Measurements from ENCODE around the gene ELK4. TPM values are rescaled to one million over a fixed set of nuclear protein-coding genes. Genes with fewer than 3 reads are reported as not detected.

ELK4 gene
- polyA plus RNA-seq, 1 donor (not counting 4 experiments of a cell fraction or from before 2014, with no cell fraction given) = 8.6 TPM

- no peak for DNase-seq (ENCODE audit: low read depth, low spot score)
- Histone ChIP-seq H3K9me1 (ENCODE audit: control insufficient read depth, extremely low read depth, insufficient read depth, low read length) (no peaks in the 10 kb centered on the region), H3K9ac (ENCODE audit: control insufficient read depth, extremely low read depth, insufficient read depth, low read length) (no peak overlapping the region), H2AFZ (ENCODE audit: control insufficient read depth, low read length) (no peak overlapping the region), H3K4me2 (ENCODE audit: control insufficient read depth, extremely low read depth, insufficient read depth, low read depth, low read length) (no peak overlapping the region), H4K20me1 (ENCODE audit: control insufficient read depth, extremely low read depth, insufficient read depth, low read length) (no peaks in the 10 kb centered on the region), H3K4me3 (ENCODE audit: control insufficient read depth in 2 of 3, extremely low read depth in 1 of 3, insufficient read depth in 2 of 3, low read depth in 1 of 3, low read length in 3 of 3) (no peak overlapping the region), H3K79me2 (ENCODE audit: control insufficient read depth, insufficient read depth, low read length) (peaks cover 6% of the 10 kb centered on the region), H3K4me1 (ENCODE audit: control insufficient read depth, extremely low read depth, insufficient read depth, low read length) (peaks cover 7% of the 10 kb centered on the region), H3K27ac (ENCODE audit: control insufficient read depth, insufficient read depth, low read length) (no peak overlapping the region), H3K36me3 (ENCODE audit: control insufficient read depth in 2 of 2, extremely low read depth in 1 of 2, insufficient read depth in 2 of 2, low read length in 2 of 2) (peaks cover 6 to 8% of the 10 kb centered on the region in 2 experiments), H3K27me3 (ENCODE audit: control insufficient read depth, extremely low read depth, insufficient read depth, low read length) (no peaks in the 10 kb centered on the region), H3K9me3 (ENCODE audit: control insufficient read depth, low read depth, low read length) (no peaks in the 10 kb centered on the region)
- dilution Hi-C loops (cut with MboI; ENCODE audit: extremely low pct_ligation_motif_present, low sequenced_read_pairs) = no loop called here
- TF ChIP-seq CTCF (optimal IDR thresholded peaks at IDR 0.05 in 1 of 3, IDR thresholded peaks at IDR 0.05 in 1 of 3, conservative IDR thresholded peaks at IDR 0.05 in 1 of 3; ENCODE audit: extremely low read depth in 1 of 3, insufficient read depth in 2 of 3, low read length in 3 of 3) = no peak
- no peak for TF ChIP-seq EZH2 (IDR thresholded peaks at IDR 0.05; ENCODE audit: low read length)
- FAIRE-seq = no peak
Observed at GRCh38 chr1:205619376-205619775, 12.4 kb downstream of the ELK4 start.

DNA sequence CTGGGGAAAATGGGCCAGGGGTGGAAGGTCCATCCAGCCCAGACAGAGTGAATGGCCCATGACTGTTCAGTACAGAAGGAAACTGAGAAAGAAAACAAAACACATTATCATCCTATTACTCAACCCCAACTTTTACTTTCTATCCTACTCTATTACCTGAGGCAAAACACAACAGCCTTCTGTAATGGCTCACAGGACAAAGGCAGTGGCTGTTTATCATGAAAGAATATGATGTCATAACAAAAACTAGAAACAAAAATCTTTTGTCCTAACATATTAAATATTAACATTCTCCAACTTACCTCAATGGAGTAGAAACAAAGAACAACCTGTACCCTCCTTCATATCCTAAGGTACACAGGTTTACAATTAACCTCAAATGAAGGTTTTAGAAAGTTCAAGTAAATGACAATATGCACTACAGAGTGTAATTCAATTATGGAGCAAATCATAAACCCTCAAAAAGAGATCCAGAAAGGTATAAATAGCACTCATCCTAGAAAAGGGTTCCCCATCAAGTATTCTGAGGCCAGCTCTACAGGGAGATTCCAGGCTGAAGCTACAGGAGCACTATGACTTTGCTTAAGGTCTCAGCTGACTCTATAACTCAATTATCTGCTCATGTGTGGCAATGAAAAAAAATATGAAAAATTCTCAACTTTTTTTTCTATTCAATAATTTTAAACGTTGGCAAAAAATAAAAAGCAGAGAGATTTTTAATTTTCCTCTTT lies 15.1 kb downstream of the ELK4 start:
- dilution Hi-C loops (cut with MboI; ENCODE audit: extremely low pct_ligation_motif_present, low sequenced_read_pairs) = no loop called here
- TF ChIP-seq CTCF (optimal IDR thresholded peaks at IDR 0.05 in 1 of 3, IDR thresholded peaks at IDR 0.05 in 1 of 3, conservative IDR thresholded peaks at IDR 0.05 in 1 of 3; ENCODE audit: extremely low read depth in 1 of 3, insufficient read depth in 2 of 3, low read length in 3 of 3) (no peak), EZH2 (IDR thresholded peaks at IDR 0.05; ENCODE audit: low read length) (no peak)
- Histone ChIP-seq H3K4me2 (ENCODE audit: control insufficient read depth, extremely low read depth, insufficient read depth, low read depth, low read length) (no peak overlapping the region), H3K36me3 (ENCODE audit: control insufficient read depth in 2 of 2, extremely low read depth in 1 of 2, insufficient read depth in 2 of 2, low read length in 2 of 2) (peaks cover 3 to 8% of the 10 kb centered on the region in 2 experiments), H3K27ac (ENCODE audit: control insufficient read depth, insufficient read depth, low read length) (peak overlapping the region; percentile 43), H3K9ac (ENCODE audit: control insufficient read depth, extremely low read depth, insufficient read depth, low read length) (no peak overlapping the region), H3K9me1 (ENCODE audit: control insufficient read depth, extremely low read depth, insufficient read depth, low read length) (no peaks in the 10 kb centered on the region), H3K4me1 (ENCODE audit: control insufficient read depth, extremely low read depth, insufficient read depth, low read length) (peaks cover 10% of the 10 kb centered on the region), H4K20me1 (ENCODE audit: control insufficient read depth, extremely low read depth, insufficient read depth, low read length) (no peaks in the 10 kb centered on the region), H3K79me2 (ENCODE audit: control insufficient read depth, insufficient read depth, low read length) (peaks cover 4% of the 10 kb centered on the region), H3K27me3 (ENCODE audit: control insufficient read depth, extremely low read depth, insufficient read depth, low read length) (no peaks in the 10 kb centered on the region), H3K4me3 (ENCODE audit: control insufficient read depth in 2 of 3, extremely low read depth in 1 of 3, insufficient read depth in 2 of 3, low read depth in 1 of 3, low read length in 3 of 3) (no peak overlapping the region), H2AFZ (ENCODE audit: control insufficient read depth, low read length) (no peak overlapping the region), H3K9me3 (ENCODE audit: control insufficient read depth, low read depth, low read length) (no peaks in the 10 kb centered on the region)
- FAIRE-seq = no peak
- no peak for DNase-seq (ENCODE audit: low read depth, low spot score)
